NCI-H1092 treated with DMSO at 0.1 percent for 48 hours (cell line): ENCODE results near the gene PCYT1B.

Experiments used
- DNase-seq: peaks from one replicate; lab custom pipeline; 2025; lab: John Stamatoyannopoulos, UW

PCYT1B gene

DNA sequence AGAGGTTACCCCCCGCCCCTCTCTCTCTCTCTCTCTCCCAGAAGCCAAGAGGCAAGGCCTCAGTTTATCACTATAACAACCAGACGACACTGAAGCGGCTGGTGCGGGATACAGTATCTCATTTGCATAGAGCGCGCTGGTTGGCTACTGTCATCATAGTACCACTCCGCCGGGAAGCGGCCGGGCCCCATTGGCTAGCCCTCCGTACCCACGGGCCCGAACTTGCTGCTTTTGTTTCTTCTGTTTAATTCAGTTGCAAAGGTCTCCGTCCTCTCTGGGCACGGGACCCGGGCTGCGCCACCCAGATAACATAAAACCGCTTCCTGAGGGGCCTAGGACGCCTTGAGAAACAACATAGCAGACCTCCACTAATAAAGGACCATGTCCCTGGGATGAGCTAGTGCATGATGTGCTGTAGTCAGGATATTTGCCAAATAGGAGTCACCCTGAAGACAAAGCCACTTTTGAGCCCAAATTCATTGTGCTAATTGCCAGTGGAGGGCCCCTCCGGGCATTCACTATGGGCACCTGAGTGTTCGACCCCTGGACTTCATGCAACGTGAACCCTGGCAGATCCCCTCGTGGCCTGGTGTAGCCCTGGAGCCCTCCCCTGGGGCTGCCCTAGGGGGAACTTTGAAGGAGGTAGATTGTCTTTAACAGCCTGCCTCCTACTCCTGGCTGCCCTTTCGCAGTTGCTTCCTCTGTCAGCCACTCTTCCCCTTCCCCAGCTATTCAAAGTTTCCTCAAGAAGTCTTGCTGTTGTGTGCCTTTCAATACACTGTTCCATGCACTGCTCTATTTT lies at the start of gene PCYT1B:
PCYT1B (minus strand) TSS at position 91 of the 802 bp plus-strand sequence. CDS start 242 bp downstream, outside the sequence.
- DNase-seq, result peak; percentile 94

DNA sequence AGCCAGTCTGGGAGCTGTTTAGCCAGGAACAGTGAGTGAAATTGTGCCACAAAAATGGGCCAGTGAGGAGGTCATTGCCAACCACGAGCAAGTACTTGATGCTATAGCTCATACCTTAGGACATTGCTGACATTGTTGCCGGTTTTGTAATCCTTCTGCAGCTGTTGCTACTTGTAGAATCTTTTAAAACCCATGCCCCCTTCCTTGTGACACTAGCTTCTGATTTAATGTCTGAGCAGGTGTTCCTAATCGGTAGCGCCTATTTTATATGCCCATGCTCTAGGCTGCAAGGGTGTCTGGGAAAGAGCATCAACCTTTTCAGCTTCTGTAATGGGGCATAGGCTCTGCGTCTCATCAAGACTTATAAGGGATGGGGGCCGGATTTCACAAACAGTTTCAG lies 49.1 kb upstream of the PCYT1B start:
- DNase-seq, result no peak

DNA sequence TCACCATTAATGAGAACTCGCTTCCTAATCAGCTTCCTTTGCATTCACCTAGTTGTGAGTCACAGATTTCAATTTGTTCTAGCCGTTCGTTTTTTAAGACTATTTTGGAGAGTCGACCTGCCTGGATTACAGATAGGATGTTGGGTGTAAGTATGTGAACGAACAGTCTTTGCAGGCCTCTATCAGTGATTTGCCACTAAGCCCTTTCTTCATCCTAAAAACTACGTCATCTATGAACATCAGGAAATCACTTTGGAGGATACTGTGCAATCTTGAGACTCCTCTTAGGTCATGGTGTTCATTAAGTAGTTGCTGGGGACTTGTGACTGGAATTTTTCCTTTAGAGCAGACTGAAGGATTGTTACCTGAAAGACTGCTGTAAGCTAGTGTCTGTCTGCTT lies 47.7 kb upstream of the PCYT1B start:
- DNase-seq, result no peak

DNA sequence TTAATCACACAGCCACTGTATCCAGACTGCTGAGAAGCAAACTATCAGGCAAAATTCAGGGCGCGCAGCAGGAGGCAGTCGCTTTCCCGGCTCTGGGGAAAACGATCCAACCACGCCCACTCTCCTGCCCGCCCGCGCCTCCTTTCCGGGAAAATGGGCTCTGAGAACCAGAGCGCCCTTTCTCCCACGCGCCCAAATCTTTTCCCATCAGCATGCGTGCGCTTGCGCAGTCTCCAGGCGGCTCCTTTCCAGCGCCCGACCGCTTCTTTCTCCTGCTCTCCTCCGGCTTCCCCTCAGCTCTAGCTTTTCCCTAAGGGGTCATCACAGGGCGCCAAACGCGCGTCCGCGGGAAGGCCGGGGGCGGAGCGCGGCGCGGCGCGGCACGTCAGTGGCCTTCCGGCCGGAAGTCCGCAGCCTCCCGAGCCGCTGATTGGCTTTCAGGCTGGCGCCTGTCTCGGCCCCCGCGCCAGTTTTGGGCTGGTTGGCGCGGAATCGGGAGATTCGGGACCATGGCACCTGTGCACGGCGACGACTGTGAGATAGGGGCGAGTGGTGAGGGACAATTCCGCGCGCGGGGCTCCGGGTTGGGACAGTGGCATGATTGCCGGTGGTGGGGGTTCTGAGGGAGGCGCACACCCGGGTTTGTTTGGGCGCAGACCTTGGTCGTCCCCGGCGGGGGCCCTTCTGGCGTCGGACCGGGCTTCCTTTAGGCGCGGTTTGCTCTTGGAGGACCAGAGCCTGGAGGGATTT lies 46.5 kb upstream of the PCYT1B start, which contains the start of gene POLA1:
POLA1 (plus strand) TSS at position 466 of the 750 bp plus-strand sequence; CDS start at position 510, 44 bp downstream.
- peak; percentile 99 for DNase-seq

DNA sequence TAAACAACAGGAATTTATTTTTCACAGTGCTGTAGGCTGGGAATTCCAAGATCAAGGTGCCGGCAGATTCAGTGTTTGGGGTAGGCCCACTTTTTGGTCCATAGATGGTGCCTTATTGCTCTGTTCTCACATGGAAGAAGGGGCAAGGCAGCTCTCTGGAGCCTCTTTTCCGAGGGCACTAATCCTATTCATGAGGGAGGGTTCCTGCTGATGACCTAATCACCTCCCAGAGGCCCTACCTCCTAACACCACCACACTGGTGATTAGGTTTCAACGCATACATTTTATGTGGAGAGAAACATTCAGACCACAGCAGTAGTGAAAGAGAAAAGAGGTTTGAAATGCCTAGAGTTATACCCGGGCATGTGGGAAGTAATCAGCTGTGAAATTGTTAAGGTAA lies 45.2 kb upstream of the PCYT1B start:
- DNase-seq, result no peak

DNA sequence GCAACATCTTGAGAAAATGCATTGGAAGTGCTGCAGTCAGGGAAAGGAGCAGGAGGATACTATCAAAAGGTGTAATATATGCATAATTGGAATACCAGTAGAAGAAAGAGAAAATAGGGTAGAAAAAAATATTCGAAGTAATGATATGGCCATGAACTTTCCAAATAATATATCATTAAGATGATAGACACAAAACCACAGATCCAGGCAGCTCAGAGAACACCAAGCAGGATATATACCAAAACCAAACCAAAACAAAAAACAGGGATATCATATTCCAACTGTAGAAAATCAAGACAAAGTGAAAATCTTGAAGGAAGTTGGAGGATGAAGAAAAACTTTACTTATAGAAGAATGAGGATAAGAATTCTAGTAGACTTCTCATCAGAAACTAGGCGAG lies 36.9 kb upstream of the PCYT1B start:
- DNase-seq, result no peak

DNA sequence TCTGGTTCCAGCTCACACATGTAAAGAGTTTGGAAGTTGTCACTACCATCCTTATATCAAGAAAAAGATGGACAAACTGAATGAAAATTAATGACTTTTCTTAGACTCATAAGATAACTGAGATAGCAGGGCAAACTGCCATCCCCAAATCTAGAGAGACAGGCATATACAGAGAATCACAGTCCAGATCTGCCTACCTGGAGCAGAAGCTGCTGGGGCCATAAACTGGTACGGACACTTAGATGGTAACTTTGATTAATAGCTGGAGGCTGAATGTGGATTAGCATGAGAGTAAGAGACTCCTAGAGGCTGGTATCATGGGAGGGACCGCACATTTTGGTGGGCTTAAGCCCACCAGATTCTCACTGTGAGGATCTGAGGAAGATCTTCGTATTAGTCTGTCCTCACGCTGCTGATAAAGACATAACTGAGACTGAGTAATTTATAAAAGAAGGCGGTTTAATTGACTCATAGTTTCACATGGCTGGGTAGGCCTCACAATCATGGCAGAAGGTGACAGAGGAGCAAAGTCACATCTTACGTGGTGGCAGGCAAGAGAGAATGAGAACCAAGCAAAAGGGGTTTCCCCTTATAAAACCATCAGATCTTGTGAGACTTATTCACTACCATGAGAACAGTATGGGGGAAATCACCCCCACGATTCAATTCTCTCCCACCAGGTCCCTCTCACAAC lies 35.7 kb upstream of the PCYT1B start:
- DNase-seq, result no peak

DNA sequence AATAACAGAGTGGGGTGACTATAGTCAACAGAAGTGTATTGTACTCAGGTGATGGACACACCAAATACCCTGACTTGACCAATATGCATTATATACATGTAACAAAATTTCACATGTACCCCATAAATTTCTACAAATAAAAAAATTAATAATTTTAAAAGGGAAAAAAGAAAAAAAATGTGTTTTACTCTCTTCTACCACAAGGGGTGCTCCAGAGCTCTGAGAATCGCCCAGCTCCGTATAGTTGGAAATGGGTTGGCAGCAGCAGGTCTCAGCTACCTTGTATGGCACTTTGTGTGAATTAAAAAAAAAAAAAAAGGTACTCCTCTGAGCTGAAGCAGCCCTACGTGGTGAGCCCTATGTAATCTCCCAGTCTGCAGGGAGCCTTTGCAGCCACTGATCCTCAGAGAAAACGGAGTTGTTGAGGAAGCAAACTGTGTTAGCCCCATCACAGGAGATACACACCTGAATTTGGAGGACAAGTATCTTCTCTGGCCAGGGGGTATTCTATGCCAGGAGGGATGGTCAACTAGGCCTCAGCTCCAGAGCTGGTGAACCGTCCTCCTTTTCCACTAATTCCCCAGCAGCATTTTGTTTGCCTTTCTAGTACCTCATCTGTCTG lies 29.4 kb upstream of the PCYT1B start:
- peak; percentile 6 for DNase-seq

DNA sequence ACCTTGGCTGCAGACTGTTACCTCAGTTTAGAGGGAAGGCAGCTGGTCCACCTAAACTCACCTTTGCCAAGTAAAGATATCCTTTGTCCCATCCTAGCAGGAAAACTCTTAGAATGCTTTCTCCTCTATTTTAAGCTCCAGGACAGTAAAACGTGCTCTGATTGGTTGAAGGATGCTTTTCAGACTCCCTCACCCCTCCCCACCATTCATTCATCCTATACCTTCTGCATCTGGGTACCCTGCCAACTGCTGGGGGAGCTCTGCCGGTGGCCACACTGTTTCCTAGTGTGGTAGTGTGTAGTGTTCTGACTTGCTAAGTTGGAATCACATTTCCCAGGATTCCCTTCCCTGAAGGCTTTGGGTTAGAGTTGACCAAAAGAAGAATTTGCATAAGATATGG lies 26.3 kb upstream of the PCYT1B start:
- DNase-seq, result no peak

DNA sequence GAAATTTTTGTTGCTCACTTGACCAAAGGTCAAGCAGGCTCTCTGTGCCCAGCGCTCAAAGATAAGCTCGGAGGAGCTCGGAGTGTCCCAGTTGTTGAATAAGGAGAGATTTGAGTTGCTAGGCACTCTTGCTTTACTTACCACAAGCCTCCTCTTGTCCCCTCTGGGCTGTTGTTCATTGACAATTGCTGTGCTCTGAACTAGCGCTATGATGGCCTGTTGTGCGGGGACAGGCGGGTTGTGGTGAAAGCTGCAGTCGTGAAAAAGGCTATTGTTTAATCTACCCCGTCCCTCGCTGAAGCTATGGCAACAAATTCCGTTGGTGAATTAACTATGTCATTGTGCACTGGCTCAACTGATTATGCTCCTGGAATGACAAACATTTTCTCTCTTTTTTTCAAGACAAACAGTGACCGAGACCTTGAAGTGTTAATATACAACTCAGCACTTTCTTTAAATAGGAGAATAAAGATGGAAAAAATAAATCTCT lies 25.6 kb upstream of the PCYT1B start:
- DNase-seq, result no peak

DNA sequence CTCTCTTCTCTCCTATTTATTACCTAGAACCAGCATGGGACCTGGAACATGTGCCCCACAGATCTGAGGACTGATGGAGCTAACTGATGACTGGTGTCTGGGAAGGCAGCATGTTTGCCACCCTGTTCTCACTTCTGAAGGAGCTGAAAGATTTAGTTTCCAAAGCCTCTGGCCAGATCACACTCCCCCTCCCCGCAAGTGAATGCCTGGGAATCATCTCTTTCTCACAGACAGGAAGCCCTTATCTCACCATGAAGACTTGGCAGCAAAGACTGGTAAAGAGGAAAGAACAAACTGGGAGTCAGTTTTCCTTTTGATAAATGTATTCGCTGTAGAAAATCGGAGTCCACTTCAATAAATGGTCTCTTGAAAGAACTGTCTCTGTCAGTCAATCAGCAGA lies 21.0 kb upstream of the PCYT1B start:
- DNase-seq, result no peak

DNA sequence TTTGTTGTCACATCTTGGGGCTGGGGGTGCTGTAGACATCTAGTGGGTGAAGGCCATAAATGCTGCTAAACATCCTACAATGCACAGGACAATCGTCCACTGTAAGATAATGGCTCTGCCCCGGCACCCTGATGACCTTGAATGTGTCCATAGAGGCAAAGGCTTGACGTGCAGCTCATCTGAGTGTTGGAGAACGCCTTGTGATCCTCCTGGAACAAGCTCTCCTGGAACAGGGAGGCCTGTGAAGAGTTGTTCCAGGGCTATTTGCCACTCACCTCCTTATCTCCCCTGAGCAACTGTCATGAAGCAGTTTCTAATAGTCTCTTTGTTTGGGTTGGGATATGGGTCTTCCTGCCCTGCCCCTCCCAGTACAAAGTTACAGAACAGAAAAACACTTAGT lies 15.2 kb upstream of the PCYT1B start:
- no peak for DNase-seq

DNA sequence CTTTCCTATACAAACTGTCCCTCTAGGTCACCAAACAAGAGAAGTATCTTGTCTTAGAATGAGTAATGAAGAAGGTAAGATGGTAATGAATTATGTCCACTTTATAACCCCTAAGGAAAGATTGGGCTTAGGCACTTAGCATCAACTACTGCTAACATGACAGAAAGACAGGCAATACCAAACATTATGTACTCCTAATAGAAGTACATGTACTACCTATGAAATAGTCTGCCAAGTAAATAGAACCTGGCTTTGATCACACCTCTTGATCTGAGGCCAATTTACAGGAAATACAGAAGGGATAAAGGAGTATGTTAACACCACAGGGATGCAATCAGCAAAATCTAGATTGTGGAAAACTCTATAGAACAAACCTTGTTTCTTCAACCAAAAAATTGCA lies 14.1 kb upstream of the PCYT1B start:
- no peak for DNase-seq

DNA sequence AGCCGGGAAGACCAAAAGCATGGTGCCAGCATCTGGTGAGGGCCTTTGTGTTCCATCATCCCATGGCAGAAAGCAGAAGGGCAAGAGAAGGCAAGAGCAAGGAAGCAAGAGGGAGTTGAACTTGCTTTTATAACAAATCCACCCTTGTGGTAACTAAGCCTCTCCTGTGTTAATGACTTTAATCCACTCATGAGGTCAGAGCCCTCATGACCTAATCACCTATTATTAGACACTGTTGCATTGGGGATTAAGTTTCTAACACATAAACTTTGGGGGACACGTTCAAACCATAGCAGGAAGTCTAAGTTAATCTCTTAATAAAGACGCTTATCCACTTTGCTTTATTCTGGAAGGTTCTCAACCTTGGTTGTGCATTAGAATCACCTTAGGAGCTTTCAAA lies 12.5 kb upstream of the PCYT1B start:
- no peak for DNase-seq

DNA sequence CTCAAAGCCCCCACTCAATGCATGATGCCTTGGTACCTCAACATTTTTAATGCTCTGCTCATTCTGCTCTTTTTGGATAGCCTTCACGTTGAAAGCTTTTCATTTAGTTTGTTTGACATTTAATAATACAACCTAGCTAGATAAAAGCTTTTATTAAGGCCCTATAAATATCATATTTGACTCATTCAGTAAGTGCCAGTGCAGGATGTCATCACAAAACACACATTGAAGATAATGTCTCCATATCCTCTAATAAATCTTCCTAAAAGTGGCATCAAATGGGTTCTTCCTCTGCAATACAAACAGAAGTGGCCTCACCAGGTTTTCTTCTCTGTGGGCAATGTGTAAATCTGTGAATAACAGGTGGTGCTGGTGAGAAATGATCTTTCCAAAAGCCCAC lies 12.0 kb upstream of the PCYT1B start:
- DNase-seq, result no peak

DNA sequence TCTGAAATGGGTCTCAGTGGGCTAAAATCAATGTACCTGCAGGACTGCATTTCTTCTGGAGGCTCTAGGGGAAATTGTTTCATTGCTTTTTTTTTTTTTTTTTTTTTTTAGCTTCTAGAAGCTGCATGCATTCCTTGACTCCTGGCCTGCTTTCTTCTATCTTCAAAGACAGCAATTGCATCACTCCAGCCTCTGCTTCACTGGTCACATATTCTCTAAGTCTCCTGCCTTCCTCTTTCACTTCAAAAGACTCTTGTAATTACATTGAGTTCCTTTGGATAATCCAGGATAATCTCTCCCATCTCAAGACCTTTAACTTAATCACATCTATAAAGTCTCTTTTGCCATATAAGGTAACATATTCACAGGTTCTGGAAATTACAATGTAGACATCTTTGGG lies 11.3 kb upstream of the PCYT1B start:
- DNase-seq, result no peak

DNA sequence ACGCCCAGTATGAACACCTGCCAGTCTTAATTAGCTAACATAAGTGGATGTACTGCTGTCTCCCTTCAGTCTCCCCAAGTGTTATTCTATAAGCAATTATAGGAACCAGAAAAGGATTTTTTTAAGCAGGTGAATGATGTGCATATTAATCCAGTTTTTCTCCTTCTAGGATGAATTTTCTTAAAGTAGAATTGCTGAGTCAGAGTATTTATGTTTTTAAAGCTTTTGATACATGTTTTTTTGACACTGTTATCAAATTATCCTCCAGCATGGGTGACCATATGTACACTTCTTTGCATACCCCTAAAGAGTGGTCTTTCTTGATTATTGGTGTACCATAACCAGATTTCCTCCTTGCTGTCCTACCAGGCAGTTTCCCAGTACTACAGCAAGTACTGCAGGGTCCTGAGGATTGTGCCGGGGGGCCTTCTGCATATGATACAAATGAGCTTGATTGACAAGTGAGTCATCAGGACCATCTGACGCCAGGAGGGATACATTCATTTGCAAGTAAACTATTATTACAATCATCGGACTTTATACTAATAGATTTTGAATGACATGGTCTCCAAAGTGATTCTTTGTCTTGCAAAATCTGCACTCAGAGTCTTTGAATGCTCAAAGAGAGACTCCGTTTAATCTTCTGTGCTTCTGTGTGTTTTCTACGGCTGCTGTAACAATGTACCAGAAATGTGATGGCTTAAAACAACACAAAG lies 10.7 kb upstream of the PCYT1B start:
- DNase-seq, result no peak

DNA sequence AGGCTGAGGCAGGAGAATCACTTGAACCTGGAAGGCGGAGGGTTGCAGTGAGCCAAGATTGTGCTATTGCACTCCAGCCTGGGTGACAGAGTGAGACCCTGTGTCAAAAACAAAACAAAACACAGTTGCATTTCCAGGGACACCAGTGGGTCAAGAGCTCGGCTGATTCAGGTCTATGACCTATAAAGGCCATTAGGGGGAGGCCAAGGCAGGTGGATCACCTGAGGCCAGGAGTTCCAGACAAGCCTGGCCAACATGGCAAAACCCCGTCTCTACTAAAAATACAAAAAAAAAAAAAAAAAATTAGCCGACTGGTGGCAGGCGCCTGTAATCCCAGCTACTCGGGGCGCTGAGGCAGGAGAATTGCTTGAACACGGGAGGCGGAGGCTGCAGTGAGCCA lies 8.5 kb upstream of the PCYT1B start:
- DNase-seq, result peak; percentile 34

DNA sequence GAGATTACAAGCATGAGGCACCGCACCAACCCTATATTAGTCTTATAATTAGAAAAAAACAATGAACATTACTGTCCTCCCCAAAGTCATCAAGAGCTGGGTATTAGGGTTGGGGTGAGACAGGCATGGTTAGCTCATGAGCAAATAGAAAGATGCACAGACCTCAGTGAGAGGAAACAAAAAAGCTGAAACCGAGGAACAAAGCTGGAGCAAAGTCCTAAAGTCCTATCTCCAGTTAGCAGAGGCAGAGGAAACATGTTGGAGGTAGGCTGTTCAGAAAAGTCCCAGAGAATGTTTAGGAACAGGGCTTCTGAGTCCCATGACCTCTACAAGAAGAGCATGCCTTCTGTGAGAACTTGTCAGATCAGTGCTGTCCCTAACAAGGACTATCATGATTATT lies 4.6 kb upstream of the PCYT1B start:
- DNase-seq, result no peak

DNA sequence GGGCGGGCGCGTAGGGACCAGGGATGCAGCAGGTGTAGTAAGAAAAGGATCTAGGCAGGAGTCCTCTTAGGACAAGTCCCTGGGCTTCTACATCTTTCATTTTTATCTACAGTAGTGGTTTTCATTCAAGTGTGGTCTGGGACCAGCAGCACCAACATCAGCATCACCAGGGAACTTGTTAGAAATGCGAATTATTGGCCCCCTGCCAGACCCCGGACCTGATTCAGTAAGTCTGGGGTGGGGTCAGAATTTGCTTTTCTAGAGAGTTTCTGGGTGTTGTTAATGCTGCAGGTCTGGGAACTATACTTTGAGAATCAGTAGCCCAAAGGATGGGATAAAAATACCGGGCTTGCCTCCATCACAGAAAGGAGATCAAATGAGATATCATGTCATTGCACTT lies 1.3 kb upstream of the PCYT1B start:
- DNase-seq, result no peak

DNA sequence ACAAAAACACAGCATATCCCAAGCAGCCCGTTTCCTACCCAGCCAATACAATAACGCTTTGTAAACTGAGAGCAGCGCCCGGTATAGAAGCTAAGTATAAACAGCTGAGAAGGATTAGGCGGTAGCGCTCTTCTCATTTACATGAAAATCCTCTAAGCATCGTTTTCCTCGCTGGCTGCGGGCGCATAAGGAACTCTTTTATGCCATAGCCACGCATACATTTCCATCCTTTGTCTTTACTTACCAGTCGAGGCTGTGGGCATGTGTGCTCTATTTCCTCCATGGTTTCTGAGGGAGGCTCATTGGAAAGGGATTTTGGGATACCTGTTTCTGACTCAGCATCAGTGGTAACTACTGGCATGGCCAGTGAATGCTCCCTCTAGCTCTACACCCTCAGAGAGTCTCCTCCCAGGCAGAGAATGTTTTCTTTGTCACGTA lies 383 bp downstream of the PCYT1B start:
- DNase-seq, result peak; percentile 79
